HCT116 (cell line): ENCODE data around the gene CTNNA2. TPM values are rescaled to one million over a fixed set of nuclear protein-coding genes. Genes with fewer than 3 reads are reported as not detected.

Experiments used
- ATAC-seq: fragments of 200-7000 bp; cut with Tn5 transposase; 2 replicates; pipeline ENCODE4 v1.9.1; 2020; ENCODE audit warnings: mild to moderate bottlenecking, moderate library complexity
- BruUV-seq: library from RNA; stranded (reverse); fragments of 400-500 nt; replicated peaks from 2 replicates; lab custom pipeline; 2021; lab: Mats Ljungman, UMichigan
- CTCF ChIA-PET: fragments of 300-600 bp; sonication (Branson Sonifier 250); formaldehyde crosslinking; loops from one replicate; lab custom pipeline; 2021; ENCODE audit warnings: antibody characterized with exemption; lab: Charles Lee
- POLR2A ChIA-PET: fragments of 300-600, 350-600 bp; sonication (Branson Sonifier 250); formaldehyde crosslinking; loops from one replicate; lab custom pipeline; 2021; ENCODE audit warnings: antibody characterized with exemption; lab: Charles Lee
- RAD21 ChIA-PET, 2 experiments: fragments of 300-600 bp; sonication (Branson Sonifier 250); formaldehyde crosslinking; loops; one replicate each; lab custom pipeline; 2023; ENCODE audit warnings: low total read pairs in 2 of 2; ENCODE audit not compliant: uncharacterized antibody in 2 of 2, unreplicated experiment in 2 of 2, low non-redundant PET in 1 of 2; lab: Charles Lee
- DNase-seq: peaks from one replicate; pipeline ENCODE4 v3.0.0-alpha.2; 2010; ENCODE audit warnings: low read depth, low spot score
- H2AFZ ChIP-seq: fragments of 200-600 bp; shearing (Covaris generic), sonication (generic); 2 replicates; pipeline ENCODE4 v1.6.1; 2017; ENCODE audit warnings: low read depth, mixed run types, mixed read lengths, antibody characterized with exemption, low read length; ENCODE audit not compliant: poor library complexity, severe bottlenecking
- H3K27ac ChIP-seq: 2 replicates; pipeline ENCODE4 v1.5.1; 2012; ENCODE audit warnings: low read depth, low read length
- H3K27me3 ChIP-seq: fragments of 200-600 bp; sonication (generic); 2 replicates; pipeline ENCODE4 v1.6.1; 2016; ENCODE audit warnings: mixed run types, low read length, mixed read lengths; ENCODE audit not compliant: insufficient read depth
- H3K36me3 ChIP-seq, 2 experiments: fragments of 200-500 bp in 1 of 2; fragments of 200-600 bp in 1 of 2; sonication (Bioruptor generic) in 1 of 2; sonication (generic) in 1 of 2; 2 replicates each; pipeline versions ENCODE4 v1.5.1 to v1.6.1; 2014 to 2016; ENCODE audit warnings: low read length in 2 of 2, inconsistent platforms in 1 of 2, mixed read lengths in 1 of 2, mixed run types in 1 of 2; ENCODE audit not compliant: insufficient read depth in 2 of 2, control insufficient read depth in 1 of 2
- H3K4me1 ChIP-seq, 2 experiments: fragments of 200-600 bp in 1 of 2; sonication (generic) in 1 of 2; 2 replicates each; pipeline versions ENCODE4 v1.5.1 to v1.6.1; 2012 to 2017; ENCODE audit warnings: low read length in 2 of 2, inconsistent platforms in 1 of 2, mild to moderate bottlenecking in 1 of 2, mixed read lengths in 1 of 2, mixed run types in 1 of 2, moderate library complexity in 1 of 2; ENCODE audit not compliant: insufficient read depth in 2 of 2, control insufficient read depth in 1 of 2
- H3K4me2 ChIP-seq: fragments of 200-600 bp; sonication (generic); 2 replicates; pipeline ENCODE4 v1.6.1; 2017; ENCODE audit warnings: mixed run types, low read length, mixed read lengths
- H3K4me3 ChIP-seq, 2 experiments: fragments of 200-600 bp in 1 of 2; sonication (generic) in 1 of 2; replicated peaks in 1 of 2; 2 replicates each; pipeline ENCODE4 v1.5.1; 2011 to 2016; ENCODE audit warnings: low read length in 2 of 2, control low read depth in 1 of 2, low read depth in 1 of 2, mild to moderate bottlenecking in 1 of 2, mixed read lengths in 1 of 2, mixed run types in 1 of 2
- H3K79me2 ChIP-seq: fragments of 200-600 bp; sonication (generic); 2 replicates; pipeline ENCODE4 v1.6.1; 2017; ENCODE audit warnings: mild to moderate bottlenecking, mixed run types, low read length, moderate library complexity, mixed read lengths; ENCODE audit not compliant: insufficient read depth
- H3K9ac ChIP-seq: fragments of 200-600 bp; sonication (generic); 2 replicates; pipeline ENCODE4 v1.6.1; 2016; ENCODE audit warnings: low read length, mixed read lengths
- H3K9me2 ChIP-seq: fragments of 200-600 bp; sonication (generic), shearing (Covaris generic); 2 replicates; pipeline ENCODE4 v1.6.1; 2017; ENCODE audit warnings: mixed run types, mild to moderate bottlenecking, moderate library complexity; ENCODE audit not compliant: insufficient read depth
- H3K9me3 ChIP-seq, 2 experiments: fragments of 200-500 bp in 1 of 2; fragments of 200-600 bp in 1 of 2; sonication (Bioruptor generic) in 1 of 2; sonication (generic) in 1 of 2; 2 replicates each; pipeline ENCODE4 v1.6.1; 2014 to 2017; ENCODE audit warnings: low read length in 2 of 2, mixed read lengths in 2 of 2, inconsistent platforms in 1 of 2, low read depth in 1 of 2, mild to moderate bottlenecking in 1 of 2, mixed run types in 1 of 2, moderate library complexity in 1 of 2; ENCODE audit not compliant: control insufficient read depth in 1 of 2, insufficient read depth in 1 of 2
- H4K20me1 ChIP-seq: fragments of 200-600 bp; sonication (generic), shearing (Covaris generic); 2 replicates; pipeline ENCODE4 v1.6.1; 2017; ENCODE audit warnings: mixed run types, mild to moderate bottlenecking, moderate library complexity; ENCODE audit not compliant: insufficient read depth
- CBX3 ChIP-seq: IDR thresholded peaks from 2 replicates; pipeline ENCODE4 v1.6.1; 2012; ENCODE audit warnings: low read depth
- EGR1 ChIP-seq: IDR thresholded peaks from 2 replicates; pipeline ENCODE4 v1.6.1; 2012; ENCODE audit warnings: low read depth
- FOSL1 ChIP-seq: IDR thresholded peaks from 2 replicates; pipeline ENCODE4 v1.6.1; 2012; ENCODE audit warnings: low read depth
- POLR2A ChIP-seq: IDR thresholded peaks from 2 replicates; pipeline ENCODE4 v1.7.0; 2011; ENCODE audit warnings: borderline replicate concordance; ENCODE audit not compliant: insufficient read depth, insufficient read length; ENCODE audit errors: extremely low read depth
- RAD21 ChIP-seq: IDR thresholded peaks from 2 replicates; pipeline ENCODE4 v1.6.1; 2012; ENCODE audit warnings: low read depth, mild to moderate bottlenecking
- SP1 ChIP-seq: IDR thresholded peaks from 2 replicates; pipeline ENCODE4 v1.6.1; 2012; ENCODE audit warnings: low read depth
- TCF7L2 ChIP-seq: IDR thresholded peaks from 2 replicates; pipeline ENCODE4 v1.7.0; 2011; ENCODE audit warnings: borderline replicate concordance, inconsistent platforms; ENCODE audit not compliant: insufficient read depth, insufficient read length; ENCODE audit errors: extremely low read depth
- YY1 ChIP-seq: IDR thresholded peaks from 2 replicates; pipeline ENCODE4 v1.6.1; 2011; ENCODE audit warnings: low read length, low read depth, moderate library complexity, mild to moderate bottlenecking; ENCODE audit not compliant: insufficient replicate concordance; ENCODE audit errors: extremely low read depth
- ZNF274 ChIP-seq: fragments of 200-500 bp; sonication (Bioruptor generic); IDR thresholded peaks from 2 replicates; pipeline ENCODE4 v1.6.1; 2014; ENCODE audit warnings: mild to moderate bottlenecking, low read depth, low read length, inconsistent platforms
- intact Hi-C: fragments of 100-400 bp; cut with micrococcal nuclease; formaldehyde crosslinking; loops from 2 replicates; pipeline ENCODE4 v1.10.0; 2022
- total RNA-seq: library from RNA; stranded (reverse); gene quantifications from one replicate; pipeline ENCODE4 v1.2.1, GENCODE V29; 2021; ENCODE audit not compliant: unreplicated experiment
- TF ChIP-seq, protein P1 (sequence below): IDR thresholded peaks from 2 replicates; pipeline ENCODE4 v1.6.1; 2012
- TF ChIP-seq, protein P2 (sequence below), 3 experiments: fragments of 200-600 bp in 1 of 3; sonication (generic) in 1 of 3; IDR thresholded peaks in 2 of 3; conservative IDR thresholded peaks in 1 of 3; 2 replicates each; pipeline ENCODE4 v1.5.1; 2012 to 2017; ENCODE audit warnings: low read depth in 2 of 3, low read length in 2 of 3, antibody characterized with exemption in 1 of 3, borderline replicate concordance in 1 of 3, control low read depth in 1 of 3, mild to moderate bottlenecking in 1 of 3, mixed read lengths in 1 of 3, mixed run types in 1 of 3, moderate library complexity in 1 of 3; ENCODE audit not compliant: insufficient read depth in 1 of 3
- TF ChIP-seq, protein P3 (sequence below): IDR thresholded peaks from 2 replicates; pipeline ENCODE4 v1.6.1; 2011; ENCODE audit warnings: mild to moderate bottlenecking, low read length, moderate library complexity; ENCODE audit not compliant: insufficient replicate concordance; ENCODE audit errors: extremely low read depth
- TF ChIP-seq, protein P4 (sequence below): IDR thresholded peaks from 2 replicates; pipeline ENCODE4 v1.6.1; 2012; ENCODE audit warnings: low read depth
- TF ChIP-seq, protein P5 (sequence below): IDR thresholded peaks from 2 replicates; pipeline ENCODE4 v1.6.1; 2012

Gene CTNNA2
- total RNA-seq, 1 experiment from 2014 or later, result not detected

DNA sequence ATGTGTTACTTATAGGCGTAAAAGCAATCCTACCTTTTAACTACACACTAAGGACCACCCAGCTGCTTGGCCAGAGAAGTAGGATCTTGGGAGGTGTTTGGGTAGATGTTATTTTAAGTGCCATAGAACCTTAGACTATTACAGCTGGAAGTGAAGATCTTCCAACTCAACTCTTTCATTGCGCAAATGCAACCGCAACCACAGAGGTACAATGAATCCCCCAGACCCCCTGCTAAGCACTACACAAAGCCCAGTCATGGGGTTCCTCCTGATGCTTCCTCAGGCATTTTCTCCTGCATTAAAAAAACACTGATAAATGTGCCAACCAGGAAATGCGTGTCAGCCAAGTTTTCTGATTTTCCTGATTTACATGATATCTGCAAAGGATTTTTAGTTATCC, 545.7 kb downstream of the CTNNA2 start:
- Histone ChIP-seq H3K4me2 (no peak overlapping the region), H3K4me3 (no peak overlapping the region), H3K27me3 (no peaks in the 10 kb centered on the region), H3K79me2 (no peaks in the 10 kb centered on the region), H3K4me1 (no peaks in the 10 kb centered on the region), H4K20me1 (no peaks in the 10 kb centered on the region), H2AFZ (no peak overlapping the region), H3K9ac (no peak overlapping the region), H3K27ac (no peak overlapping the region), H3K9me3 (peaks cover 5 to 22% of the 10 kb centered on the region in 2 experiments; a peak in 2 of 4 replicates), H3K36me3 (no peaks in the 10 kb centered on the region), H3K9me2 (no peaks in the 10 kb centered on the region)
- DNase-seq, result no peak
- CTCF ChIA-PET, result no interaction called here
- no peak for ATAC-seq
- TF ChIP-seq FOSL1 (no peak), POLR2A (no peak), TCF7L2 (no peak), RAD21 (no peak), SP1 (no peak), YY1 (no peak), CBX3 (no peak), ZNF274 (no peak), EGR1 (no peak)
- TF ChIP-seq, protein P1, sequence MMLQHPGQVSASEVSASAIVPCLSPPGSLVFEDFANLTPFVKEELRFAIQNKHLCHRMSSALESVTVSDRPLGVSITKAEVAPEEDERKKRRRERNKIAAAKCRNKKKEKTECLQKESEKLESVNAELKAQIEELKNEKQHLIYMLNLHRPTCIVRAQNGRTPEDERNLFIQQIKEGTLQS, result no peak
- TF ChIP-seq, protein P2, sequence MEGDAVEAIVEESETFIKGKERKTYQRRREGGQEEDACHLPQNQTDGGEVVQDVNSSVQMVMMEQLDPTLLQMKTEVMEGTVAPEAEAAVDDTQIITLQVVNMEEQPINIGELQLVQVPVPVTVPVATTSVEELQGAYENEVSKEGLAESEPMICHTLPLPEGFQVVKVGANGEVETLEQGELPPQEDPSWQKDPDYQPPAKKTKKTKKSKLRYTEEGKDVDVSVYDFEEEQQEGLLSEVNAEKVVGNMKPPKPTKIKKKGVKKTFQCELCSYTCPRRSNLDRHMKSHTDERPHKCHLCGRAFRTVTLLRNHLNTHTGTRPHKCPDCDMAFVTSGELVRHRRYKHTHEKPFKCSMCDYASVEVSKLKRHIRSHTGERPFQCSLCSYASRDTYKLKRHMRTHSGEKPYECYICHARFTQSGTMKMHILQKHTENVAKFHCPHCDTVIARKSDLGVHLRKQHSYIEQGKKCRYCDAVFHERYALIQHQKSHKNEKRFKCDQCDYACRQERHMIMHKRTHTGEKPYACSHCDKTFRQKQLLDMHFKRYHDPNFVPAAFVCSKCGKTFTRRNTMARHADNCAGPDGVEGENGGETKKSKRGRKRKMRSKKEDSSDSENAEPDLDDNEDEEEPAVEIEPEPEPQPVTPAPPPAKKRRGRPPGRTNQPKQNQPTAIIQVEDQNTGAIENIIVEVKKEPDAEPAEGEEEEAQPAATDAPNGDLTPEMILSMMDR (IDR thresholded peaks at IDR 0.05 in 2 of 3, conservative IDR thresholded peaks at IDR 0.05 in 1 of 3; ENCODE audit: borderline replicate concordance in 1 of 3, insufficient read depth in 1 of 3, low read depth in 2 of 3, low read length in 2 of 3), result no peak
- TF ChIP-seq, protein P3, sequence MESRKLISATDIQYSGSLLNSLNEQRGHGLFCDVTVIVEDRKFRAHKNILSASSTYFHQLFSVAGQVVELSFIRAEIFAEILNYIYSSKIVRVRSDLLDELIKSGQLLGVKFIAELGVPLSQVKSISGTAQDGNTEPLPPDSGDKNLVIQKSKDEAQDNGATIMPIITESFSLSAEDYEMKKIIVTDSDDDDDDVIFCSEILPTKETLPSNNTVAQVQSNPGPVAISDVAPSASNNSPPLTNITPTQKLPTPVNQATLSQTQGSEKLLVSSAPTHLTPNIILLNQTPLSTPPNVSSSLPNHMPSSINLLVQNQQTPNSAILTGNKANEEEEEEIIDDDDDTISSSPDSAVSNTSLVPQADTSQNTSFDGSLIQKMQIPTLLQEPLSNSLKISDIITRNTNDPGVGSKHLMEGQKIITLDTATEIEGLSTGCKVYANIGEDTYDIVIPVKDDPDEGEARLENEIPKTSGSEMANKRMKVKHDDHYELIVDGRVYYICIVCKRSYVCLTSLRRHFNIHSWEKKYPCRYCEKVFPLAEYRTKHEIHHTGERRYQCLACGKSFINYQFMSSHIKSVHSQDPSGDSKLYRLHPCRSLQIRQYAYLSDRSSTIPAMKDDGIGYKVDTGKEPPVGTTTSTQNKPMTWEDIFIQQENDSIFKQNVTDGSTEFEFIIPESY, result no peak
- TF ChIP-seq, protein P4, sequence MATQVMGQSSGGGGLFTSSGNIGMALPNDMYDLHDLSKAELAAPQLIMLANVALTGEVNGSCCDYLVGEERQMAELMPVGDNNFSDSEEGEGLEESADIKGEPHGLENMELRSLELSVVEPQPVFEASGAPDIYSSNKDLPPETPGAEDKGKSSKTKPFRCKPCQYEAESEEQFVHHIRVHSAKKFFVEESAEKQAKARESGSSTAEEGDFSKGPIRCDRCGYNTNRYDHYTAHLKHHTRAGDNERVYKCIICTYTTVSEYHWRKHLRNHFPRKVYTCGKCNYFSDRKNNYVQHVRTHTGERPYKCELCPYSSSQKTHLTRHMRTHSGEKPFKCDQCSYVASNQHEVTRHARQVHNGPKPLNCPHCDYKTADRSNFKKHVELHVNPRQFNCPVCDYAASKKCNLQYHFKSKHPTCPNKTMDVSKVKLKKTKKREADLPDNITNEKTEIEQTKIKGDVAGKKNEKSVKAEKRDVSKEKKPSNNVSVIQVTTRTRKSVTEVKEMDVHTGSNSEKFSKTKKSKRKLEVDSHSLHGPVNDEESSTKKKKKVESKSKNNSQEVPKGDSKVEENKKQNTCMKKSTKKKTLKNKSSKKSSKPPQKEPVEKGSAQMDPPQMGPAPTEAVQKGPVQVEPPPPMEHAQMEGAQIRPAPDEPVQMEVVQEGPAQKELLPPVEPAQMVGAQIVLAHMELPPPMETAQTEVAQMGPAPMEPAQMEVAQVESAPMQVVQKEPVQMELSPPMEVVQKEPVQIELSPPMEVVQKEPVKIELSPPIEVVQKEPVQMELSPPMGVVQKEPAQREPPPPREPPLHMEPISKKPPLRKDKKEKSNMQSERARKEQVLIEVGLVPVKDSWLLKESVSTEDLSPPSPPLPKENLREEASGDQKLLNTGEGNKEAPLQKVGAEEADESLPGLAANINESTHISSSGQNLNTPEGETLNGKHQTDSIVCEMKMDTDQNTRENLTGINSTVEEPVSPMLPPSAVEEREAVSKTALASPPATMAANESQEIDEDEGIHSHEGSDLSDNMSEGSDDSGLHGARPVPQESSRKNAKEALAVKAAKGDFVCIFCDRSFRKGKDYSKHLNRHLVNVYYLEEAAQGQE, result no peak
- TF ChIP-seq, protein P5, sequence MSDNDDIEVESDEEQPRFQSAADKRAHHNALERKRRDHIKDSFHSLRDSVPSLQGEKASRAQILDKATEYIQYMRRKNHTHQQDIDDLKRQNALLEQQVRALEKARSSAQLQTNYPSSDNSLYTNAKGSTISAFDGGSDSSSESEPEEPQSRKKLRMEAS, result no peak
- BruUV-seq, result no TSS peak
- POLR2A ChIA-PET, result no interaction called here
- RAD21 ChIA-PET, result no interaction called here
- intact Hi-C loops, result no loop called here
